GM12878 (cell line): ENCODE results near the gene PARP15. TPM values are rescaled to one million over a fixed set of nuclear protein-coding genes. Genes with fewer than 3 reads are reported as not detected.
A peak's percentile ranks its signal among the peaks of the same experiment; 100 is the strongest.

ENCODE experiments used
- ATAC-seq: fragments of 200-7000 bp; cut with Tn5 transposase; 3 replicates; pipeline ENCODE4 v1.9.1; 2020; ENCODE audit warnings: mild to moderate bottlenecking, moderate library complexity
- BruUV-seq: library from RNA; stranded (reverse); fragments of 400-500 nt; replicated peaks from 2 replicates; lab custom pipeline; 2021; lab: Mats Ljungman, UMichigan
- CTCF ChIA-PET: fragments of 300-600 bp; sonication (Branson Sonifier 250); formaldehyde crosslinking; extraction: SDS; loops from one replicate; lab custom pipeline; 2021; ENCODE audit warnings: inconsistent platforms; lab: Yijun Ruan, JAX
- POLR2A ChIA-PET: fragments of 350-600 bp; formaldehyde crosslinking; extraction: SDS; loops from one replicate; lab custom pipeline; 2021; ENCODE audit warnings: inconsistent platforms; lab: Charles Lee
- RAD21 ChIA-PET: fragments of 300-600 bp; sonication (Branson Sonifier 250); formaldehyde crosslinking; loops from one replicate; lab custom pipeline; 2023; ENCODE audit warnings: antibody characterized with exemption; ENCODE audit not compliant: unreplicated experiment; lab: Charles Lee
- SMC1A ChIA-PET: fragments of 300-600 bp; sonication (Branson Sonifier 250); formaldehyde crosslinking; loops from one replicate; lab custom pipeline; 2023; ENCODE audit not compliant: unreplicated experiment, uncharacterized antibody; lab: Charles Lee
- DNase-seq: peaks from one replicate; pipeline ENCODE4 v3.0.0-alpha.2; 2011; ENCODE audit warnings: low read depth, low spot score
- FAIRE-seq: peaks from 3 replicates; lab custom pipeline; 2011; peaks lifted over from hg19 to GRCh38; lab: Jason Lieb, UNC
- H2AFZ ChIP-seq: 2 replicates; pipeline ENCODE4 v1.6.0; 2011; ENCODE audit warnings: low read depth, low read length, control low read depth; ENCODE audit not compliant: control insufficient read depth
- H3K27ac ChIP-seq: 2 replicates; pipeline ENCODE4 v1.5.1; 2011; ENCODE audit warnings: control low read depth; ENCODE audit not compliant: control insufficient read depth, insufficient read depth
- H3K27me3 ChIP-seq, 2 experiments: replicated peaks in 1 of 2; 2 replicates each; pipeline versions ENCODE4 v1.6.0 to v1.6.1; 2011; ENCODE audit warnings: low read length in 1 of 2; ENCODE audit not compliant: control insufficient read depth in 2 of 2, insufficient read depth in 2 of 2
- H3K36me3 ChIP-seq, 2 experiments: 2 replicates each; pipeline ENCODE4 v1.5.1; 2011; ENCODE audit warnings: low read length in 1 of 2; ENCODE audit not compliant: control insufficient read depth in 2 of 2, insufficient read depth in 2 of 2
- H3K4me1 ChIP-seq: 2 replicates; pipeline ENCODE4 v1.6.1; 2011; ENCODE audit warnings: mild to moderate bottlenecking, low read length, moderate library complexity, mixed read lengths; ENCODE audit not compliant: control insufficient read depth, insufficient read depth
- H3K4me2 ChIP-seq: 2 replicates; pipeline ENCODE4 v1.6.0; 2011; ENCODE audit warnings: control low read depth; ENCODE audit not compliant: control insufficient read depth, insufficient read depth
- H3K4me3 ChIP-seq: fragments of 200-600 bp; sonication (generic); 2 replicates; pipeline ENCODE4 v1.5.1; 2016
- H3K79me2 ChIP-seq: 2 replicates; pipeline ENCODE4 v1.6.0; 2011; ENCODE audit warnings: low read length; ENCODE audit not compliant: control insufficient read depth, insufficient read depth
- H3K9ac ChIP-seq: 2 replicates; pipeline ENCODE4 v1.8.0; 2011; ENCODE audit warnings: low read length, control low read depth, mixed read lengths; ENCODE audit not compliant: control insufficient read depth, insufficient read depth
- H3K9me3 ChIP-seq: replicated peaks from 3 replicates; pipeline ENCODE4 v1.5.1; 2011; ENCODE audit warnings: mild to moderate bottlenecking, low read length; ENCODE audit not compliant: control insufficient read depth, insufficient read depth
- H4K20me1 ChIP-seq: 2 replicates; pipeline ENCODE4 v1.6.0; 2011; ENCODE audit not compliant: control insufficient read depth, insufficient read depth
- CEBPB ChIP-seq, 2 experiments: fragments of 150-350 bp in 1 of 2; IDR thresholded peaks; 2 replicates each; pipeline ENCODE4 v1.6.1; 2012 to 2014; ENCODE audit warnings: low read depth in 2 of 2, low read length in 2 of 2, borderline replicate concordance in 1 of 2, inconsistent platforms in 1 of 2
- CHD1 ChIP-seq: IDR thresholded peaks from 2 replicates; pipeline ENCODE4 v1.6.1; 2012; ENCODE audit warnings: low read depth, low read length, improper control_type of control experiment
- ESRRA ChIP-seq: IDR thresholded peaks from 2 replicates; pipeline ENCODE4 v1.6.1; 2012; ENCODE audit warnings: mild to moderate bottlenecking, low read length, improper control_type of control experiment
- GABPA ChIP-seq: IDR thresholded peaks from 2 replicates; pipeline ENCODE4 v1.6.1; 2014; ENCODE audit warnings: antibody characterized with exemption, low read depth, mild to moderate bottlenecking, inconsistent platforms
- IKZF2 ChIP-seq, 2 experiments: fragments of 450-650 bp; IDR thresholded peaks; 2 replicates each; pipeline ENCODE4 v1.6.1; 2017; ENCODE audit warnings: mild to moderate bottlenecking in 2 of 2, moderate library complexity in 2 of 2
- KAT2A ChIP-seq: conservative IDR thresholded peaks from 2 replicates; pipeline ENCODE4 v1.6.1; 2011; ENCODE audit warnings: low read depth, low read length; ENCODE audit not compliant: control insufficient read depth
- KDM1A ChIP-seq: fragments of 200-600 bp; sonication (generic); IDR thresholded peaks from 2 replicates; pipeline ENCODE4 v1.6.1; 2016; ENCODE audit warnings: borderline replicate concordance
- RCOR1 ChIP-seq: conservative IDR thresholded peaks from 2 replicates; pipeline ENCODE4 v1.6.1; 2012; ENCODE audit warnings: low read depth, low read length, improper control_type of control experiment
- SREBF1 ChIP-seq: IDR thresholded peaks from 2 replicates; pipeline ENCODE4 v1.6.1; 2012; ENCODE audit warnings: mild to moderate bottlenecking, low read length
- USF2 ChIP-seq: IDR thresholded peaks from 2 replicates; pipeline ENCODE4 v1.6.1; 2011; ENCODE audit warnings: low read depth, low read length, improper control_type of control experiment, borderline replicate concordance
- ZNF207 ChIP-seq: fragments of 450-650 bp; IDR thresholded peaks from 2 replicates; pipeline ENCODE4 v1.6.1; 2014; ENCODE audit warnings: antibody characterized with exemption, mild to moderate bottlenecking, borderline replicate concordance
- ZNF217 ChIP-seq: fragments of 450-650 bp; IDR thresholded peaks from 2 replicates; pipeline ENCODE4 v1.6.1; 2017; ENCODE audit warnings: antibody characterized with exemption, mild to moderate bottlenecking
- WGBS: methylation state at CpG from one replicate; pipeline ENCODE4 v1.1.6; 2016; ENCODE audit warnings: low lambda C conversion rate; ENCODE audit not compliant: insufficient replicate concordance, insufficient coverage; ENCODE audit errors: missing lambda C conversion rate; 5-methylcytosine and 5-hydroxymethylcytosine counted together
- in situ Hi-C: fragments of 300-500 bp; cut with MboI; formaldehyde crosslinking; loops from 9 replicates; pipeline ENCODE4 v1.14.3; 2018; ENCODE audit warnings: mixed read lengths
- intact Hi-C: fragments of 100-400 bp; cut with micrococcal nuclease; formaldehyde crosslinking; loops from one replicate; pipeline ENCODE4 v1.14.2; 2022; ENCODE audit not compliant: unreplicated experiment
- polyA plus RNA-seq, 11 experiments: library from polyadenylated mRNA; depleted of rRNA in 4 of 11; unstranded in 6 of 11; stranded (reverse) in 5 of 11; fragments of >200 nt; fragmentation: Nextera tagmentation in 4 of 11; fragmentation: Illumina TruSeq in 1 of 11; extraction: Ambion mirVana in 4 of 11; extraction: Trizol in 1 of 11; gene quantifications; 1 replicate in 1 of 11; 2 replicates in 10 of 11; pipeline versions ENCODE4 v1.2.1 to v1.2.3, GENCODE V29; 2011 to 2016; ENCODE audit warnings: inconsistent platforms in 2 of 11, missing spikeins in 2 of 11, low read depth in 1 of 11
- total RNA-seq, 4 experiments: library from RNA; depleted of rRNA in 3 of 4; stranded (reverse); fragments of >200 nt in 3 of 4; fragmentation: Illumina TruSeq in 1 of 4; extraction: Trizol in 1 of 4; gene quantifications; 2 replicates each; pipeline versions ENCODE4 v1.2.1 to v1.2.3, GENCODE V29; 2013 to 2021
- TF ChIP-seq, protein P1 (sequence below): IDR thresholded peaks from 2 replicates; pipeline ENCODE4 v1.6.1; 2012; ENCODE audit warnings: low read depth, low read length, improper control_type of control experiment

The PARP15 gene
- total and polyA plus RNA-seq, 10 of the 15 experiments (the other 5 are each of a cell fraction or from before 2014, with no cell fraction given) = 9.0 to 234 (median 36.3) TPM

GRCh38 chr3:122606330-122606729 lies 28.9 kb downstream of the PARP15 start (continued):
- TF ChIP-seq CHD1 = no peak
- TF ChIP-seq KDM1A = no peak
- TF ChIP-seq SREBF1 = no peak
- TF ChIP-seq ESRRA = no peak
- no peak for TF ChIP-seq ZNF207
- no peak for TF ChIP-seq ZNF217
- no peak for TF ChIP-seq KAT2A
- TF ChIP-seq GABPA = no peak
- TF ChIP-seq CEBPB (IDR thresholded peaks at IDR 0.05; ENCODE audit: borderline replicate concordance in 1 of 2, low read depth in 2 of 2, low read length in 2 of 2) = no peak
- TF ChIP-seq USF2 = no peak
- TF ChIP-seq, protein P1, sequence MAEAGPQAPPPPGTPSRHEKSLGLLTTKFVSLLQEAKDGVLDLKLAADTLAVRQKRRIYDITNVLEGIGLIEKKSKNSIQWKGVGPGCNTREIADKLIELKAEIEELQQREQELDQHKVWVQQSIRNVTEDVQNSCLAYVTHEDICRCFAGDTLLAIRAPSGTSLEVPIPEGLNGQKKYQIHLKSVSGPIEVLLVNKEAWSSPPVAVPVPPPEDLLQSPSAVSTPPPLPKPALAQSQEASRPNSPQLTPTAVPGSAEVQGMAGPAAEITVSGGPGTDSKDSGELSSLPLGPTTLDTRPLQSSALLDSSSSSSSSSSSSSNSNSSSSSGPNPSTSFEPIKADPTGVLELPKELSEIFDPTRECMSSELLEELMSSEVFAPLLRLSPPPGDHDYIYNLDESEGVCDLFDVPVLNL = no peak
- TF ChIP-seq, all 136 proteins: peak for 0

- RAD21 ChIA-PET = interaction anchor here (1.6 kb wide), 1 partner anchor 70 kb away, joined by 9 read pairs; no protein-coding TSS in a partner anchor
- no peaks in the 10 kb centered on the region for H3K79me2 ChIP-seq
- 95% methylated on average over 1 of the region's 1 CpG for WGBS
- SMC1A ChIA-PET = interaction anchor here (0.6 to 1.2 kb wide), 3 partner anchors 16 to 69 kb away, joined by 3 to 5 read pairs (median 4); no protein-coding TSS in a partner anchor
- H3K27me3 ChIP-seq = no peaks in the 10 kb centered on the region
- TF ChIP-seq IKZF2 (IDR thresholded peaks at IDR 0.05) = peak in 1 of 2 experiments; percentile 25; a peak in 1 of 4 replicates
- no peak for TF ChIP-seq RCOR1
- no TSS peak for BruUV-seq
- peaks cover 7 to 8% of the 10 kb centered on the region in 2 experiments for H3K36me3 ChIP-seq
- peaks cover 22% of the 10 kb centered on the region for H3K4me1 ChIP-seq
- 0 out of 2 replicates have a peak overlapping the region, but pooled peaks have one; percentile 9 for H3K4me2 ChIP-seq
- no peak overlapping the region for H3K27ac ChIP-seq
- in situ Hi-C loops (no loop called here), intact Hi-C loops (no loop called here)
- H3K4me3 ChIP-seq = no peak overlapping the region
- DNase-seq = no peak
- CTCF ChIA-PET = interaction anchor here (0.9 kb wide), 1 partner anchor 70 kb away, joined by 8 read pairs; no protein-coding TSS in a partner anchor
- no peak overlapping the region for H2AFZ ChIP-seq
- no peaks in the 10 kb centered on the region for H4K20me1 ChIP-seq
- POLR2A ChIA-PET = interaction anchor here (0.7 kb wide), 1 partner anchor 45 kb away, joined by 5 read pairs; the partner anchor contains the start of genes DTX3L and PARP9
- no peak for ATAC-seq
- FAIRE-seq = no peak
- H3K9ac ChIP-seq = no peak overlapping the region
- peaks cover 10% of the 10 kb centered on the region for H3K9me3 ChIP-seq
These were observed 31.5 kb downstream of the PARP15 start for GRCh38 chr3:122608916-122609315.
